Measurements from ENCODE around the gene OPCML.

GRCh38 chr11:132450631-132451030 is 1081.7 kb downstream of the OPCML start:
- TF ChIP-seq CTCF (IDR thresholded peaks at IDR 0.05; ENCODE audit: poor library complexity, severe bottlenecking) = no peak
- no peak for TF ChIP-seq EZH2 (IDR thresholded peaks at IDR 0.05; ENCODE audit: borderline replicate concordance, insufficient read depth, low read length, poor library complexity, severe bottlenecking)
- TF ChIP-seq REST (IDR thresholded peaks at IDR 0.05; ENCODE audit: borderline replicate concordance) = no peak
- TF ChIP-seq TAF1 (IDR thresholded peaks at IDR 0.05; ENCODE audit: low read depth) = no peak
